Gastrocnemius medialis (tissue), 4 donors: ENCODE measurements around the gene SUGP2.

Source experiments
- POLR2A ChIP-seq, 2 donors: fragments of 450-650 bp; IDR thresholded peaks; one replicate each; pipeline ENCODE4 v1.6.1; 2017; ENCODE audit warnings: antibody characterized with exemption in 2 of 2, mild to moderate bottlenecking in 2 of 2, moderate library complexity in 2 of 2
- TF ChIP-seq, protein P1 (sequence below), 5 experiments: fragments of 450-650 bp in 3 of 5; fragments of 200-600 bp in 2 of 5; sonication (generic) in 2 of 5; IDR thresholded peaks in 4 of 5; conservative IDR thresholded peaks in 1 of 5; 1 replicate in 4 of 5; 2 replicates in 1 of 5; pipeline ENCODE4 v1.5.1; 2016 to 2019; ENCODE audit warnings: antibody characterized with exemption in 5 of 5, mild to moderate bottlenecking in 3 of 5, moderate library complexity in 3 of 5

DNA sequence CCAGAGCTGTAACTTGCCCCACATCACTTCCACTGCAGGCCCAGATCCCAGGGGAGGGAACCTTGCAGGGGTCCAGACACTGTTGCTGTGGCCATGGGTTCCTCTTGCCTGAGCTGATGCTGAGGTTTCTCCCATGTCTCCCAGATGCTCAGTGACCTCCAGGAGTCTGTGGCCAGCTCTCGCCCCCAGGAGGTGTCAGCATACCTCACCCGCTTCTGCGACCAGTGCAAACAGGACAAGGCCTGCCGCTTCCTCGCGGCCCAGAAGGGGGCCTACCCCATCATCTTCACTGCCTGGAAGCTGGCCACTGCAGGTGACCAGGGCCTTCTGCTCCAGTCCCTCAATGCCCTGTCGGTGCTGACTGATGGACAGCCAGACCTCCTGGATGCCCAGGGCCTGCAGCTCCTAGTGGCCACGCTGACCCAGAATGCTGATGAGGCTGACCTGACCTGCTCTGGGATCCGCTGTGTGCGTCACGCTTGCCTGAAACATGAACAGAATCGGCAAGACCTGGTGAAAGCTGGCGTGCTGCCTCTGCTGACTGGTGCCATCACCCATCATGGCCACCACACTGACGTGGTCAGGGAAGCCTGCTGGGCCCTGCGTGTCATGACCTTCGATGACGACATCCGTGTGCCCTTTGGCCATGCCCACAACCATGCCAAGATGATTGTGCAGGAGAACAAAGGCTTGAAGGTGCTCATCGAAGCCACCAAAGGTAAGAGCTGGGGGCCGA lies 18.3 kb upstream of the SUGP2 start:
- TF ChIP-seq, protein P1, sequence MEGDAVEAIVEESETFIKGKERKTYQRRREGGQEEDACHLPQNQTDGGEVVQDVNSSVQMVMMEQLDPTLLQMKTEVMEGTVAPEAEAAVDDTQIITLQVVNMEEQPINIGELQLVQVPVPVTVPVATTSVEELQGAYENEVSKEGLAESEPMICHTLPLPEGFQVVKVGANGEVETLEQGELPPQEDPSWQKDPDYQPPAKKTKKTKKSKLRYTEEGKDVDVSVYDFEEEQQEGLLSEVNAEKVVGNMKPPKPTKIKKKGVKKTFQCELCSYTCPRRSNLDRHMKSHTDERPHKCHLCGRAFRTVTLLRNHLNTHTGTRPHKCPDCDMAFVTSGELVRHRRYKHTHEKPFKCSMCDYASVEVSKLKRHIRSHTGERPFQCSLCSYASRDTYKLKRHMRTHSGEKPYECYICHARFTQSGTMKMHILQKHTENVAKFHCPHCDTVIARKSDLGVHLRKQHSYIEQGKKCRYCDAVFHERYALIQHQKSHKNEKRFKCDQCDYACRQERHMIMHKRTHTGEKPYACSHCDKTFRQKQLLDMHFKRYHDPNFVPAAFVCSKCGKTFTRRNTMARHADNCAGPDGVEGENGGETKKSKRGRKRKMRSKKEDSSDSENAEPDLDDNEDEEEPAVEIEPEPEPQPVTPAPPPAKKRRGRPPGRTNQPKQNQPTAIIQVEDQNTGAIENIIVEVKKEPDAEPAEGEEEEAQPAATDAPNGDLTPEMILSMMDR (IDR thresholded peaks at IDR 0.05 in 4 of 5, conservative IDR thresholded peaks at IDR 0.05 in 1 of 5), result no peak
- TF ChIP-seq POLR2A (IDR thresholded peaks at IDR 0.05), result no peak
